NCI-H2171 (cell line): ENCODE results near the gene ZNF786.
"Not testable (repeated sequence)": the region's sequence is repeated elsewhere in the genome, so short reads cannot be mapped to it uniquely, and the experiment has no call there.

Experiments used
- DNase-seq: peaks from one replicate; lab custom pipeline; 2025; lab: John Stamatoyannopoulos, UW

ZNF786 gene

DNA sequence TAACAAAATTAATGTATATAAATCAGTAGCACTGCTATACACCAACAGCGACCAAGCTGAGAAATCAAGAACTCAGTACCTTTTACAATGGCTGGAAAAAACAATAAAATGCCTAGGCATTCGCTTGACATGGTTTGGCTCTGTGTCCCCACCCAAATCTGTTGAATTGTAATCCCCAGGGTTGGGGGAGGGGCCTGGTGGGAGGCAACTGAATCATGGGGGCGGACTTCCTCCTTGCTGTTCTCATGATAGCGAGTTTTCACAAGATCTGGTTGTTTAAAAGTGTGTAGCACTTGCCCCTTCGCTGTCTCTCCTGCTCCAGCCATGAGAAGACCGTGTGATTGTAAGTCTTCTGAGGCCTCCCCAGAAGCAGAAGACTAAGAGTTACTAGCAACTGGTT lies 8.6 kb downstream of the ZNF786 start:
- DNase-seq: no peak

DNA sequence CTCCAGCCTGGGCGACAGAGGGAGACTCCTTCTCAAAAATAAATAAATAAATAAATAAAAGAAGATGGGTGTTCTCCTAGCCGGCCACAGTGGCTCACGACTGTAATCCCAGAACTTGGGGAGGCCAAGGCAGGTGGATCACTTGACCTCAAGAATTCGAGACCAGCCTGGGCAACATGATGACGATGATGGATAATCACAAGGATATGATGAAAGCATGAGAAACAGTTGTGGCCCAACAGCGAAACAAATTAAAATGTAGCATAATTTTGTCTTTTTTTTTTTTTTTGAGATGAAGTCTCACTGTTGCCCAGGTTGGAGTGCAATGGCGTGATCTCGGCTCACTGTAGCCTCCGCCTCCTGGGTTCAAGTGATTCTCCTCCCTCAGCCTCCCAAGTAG lies 12.9 kb downstream of the ZNF786 start:
- no peak for DNase-seq

DNA sequence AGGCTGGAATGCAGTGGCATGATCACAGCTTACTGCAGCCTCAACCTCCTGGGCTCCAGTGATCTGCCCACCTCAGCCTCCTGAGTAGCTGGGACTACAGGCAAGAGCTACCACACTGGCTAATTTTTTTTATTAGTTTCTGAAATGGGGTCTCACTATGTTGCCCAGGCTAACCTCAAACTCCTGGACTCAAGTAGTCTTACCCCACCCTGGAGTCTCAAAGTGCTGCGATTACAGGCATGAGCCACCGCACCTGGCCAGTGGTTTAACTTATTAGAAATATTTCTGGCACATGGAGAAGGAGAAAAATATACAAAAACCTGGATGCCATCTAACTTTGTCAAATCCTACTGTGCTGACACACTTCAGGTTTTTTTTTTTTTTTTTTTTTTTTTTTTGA lies 15.2 kb downstream of the ZNF786 start:
- no peak for DNase-seq

DNA sequence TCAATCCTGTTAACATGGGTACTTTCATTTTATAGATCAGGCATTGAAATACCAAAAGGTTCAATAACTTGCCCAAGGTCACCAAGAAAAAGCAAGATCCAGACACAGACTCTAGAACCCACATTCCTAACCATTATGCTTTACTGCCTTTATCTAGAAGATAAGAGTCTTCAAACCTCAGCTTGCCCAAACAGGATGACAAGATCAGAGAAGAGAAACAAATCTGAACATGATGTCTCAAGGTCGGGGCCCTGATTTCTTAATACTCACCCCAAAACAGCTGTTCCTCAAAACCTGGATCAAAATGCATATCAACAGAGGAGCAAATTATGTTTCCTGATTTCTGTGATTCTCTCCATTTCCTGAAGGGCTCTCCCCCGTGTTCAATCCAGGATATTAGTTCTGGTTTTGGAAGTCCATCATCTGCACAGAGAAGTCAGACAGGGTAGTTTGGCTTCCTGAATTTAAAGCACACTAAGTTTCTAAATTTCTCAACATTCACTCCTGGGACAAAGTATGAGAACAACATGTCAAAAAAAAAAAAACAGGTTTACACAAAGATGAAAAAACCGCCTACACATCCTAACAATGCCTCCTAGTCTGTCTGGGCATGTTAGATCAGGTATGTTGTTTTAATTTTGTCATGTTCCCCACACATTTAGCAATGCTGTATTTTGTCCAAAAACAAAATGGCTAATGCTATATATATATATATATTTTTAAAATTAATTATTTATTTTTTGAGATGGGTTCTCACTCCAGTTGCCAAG lies 16.2 kb downstream of the ZNF786 start:
- no peak for DNase-seq

DNA sequence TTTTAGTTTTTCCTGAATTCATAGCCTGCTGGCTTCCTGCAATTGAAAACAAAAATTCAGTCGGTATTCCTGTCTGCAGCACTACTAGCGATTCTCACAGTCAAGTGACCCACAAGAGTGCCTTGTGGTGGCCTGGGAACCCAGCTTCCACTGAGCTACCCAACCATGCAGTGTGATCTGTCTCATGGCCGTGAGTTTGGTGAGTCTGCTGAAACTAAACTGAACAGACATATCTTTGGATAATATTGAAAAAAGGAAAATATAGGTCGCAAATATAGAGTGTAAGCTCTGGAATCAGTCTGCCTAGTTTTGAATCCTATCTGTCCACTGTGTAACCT lies 18.1 kb downstream of the ZNF786 start:
- no peak for DNase-seq

DNA sequence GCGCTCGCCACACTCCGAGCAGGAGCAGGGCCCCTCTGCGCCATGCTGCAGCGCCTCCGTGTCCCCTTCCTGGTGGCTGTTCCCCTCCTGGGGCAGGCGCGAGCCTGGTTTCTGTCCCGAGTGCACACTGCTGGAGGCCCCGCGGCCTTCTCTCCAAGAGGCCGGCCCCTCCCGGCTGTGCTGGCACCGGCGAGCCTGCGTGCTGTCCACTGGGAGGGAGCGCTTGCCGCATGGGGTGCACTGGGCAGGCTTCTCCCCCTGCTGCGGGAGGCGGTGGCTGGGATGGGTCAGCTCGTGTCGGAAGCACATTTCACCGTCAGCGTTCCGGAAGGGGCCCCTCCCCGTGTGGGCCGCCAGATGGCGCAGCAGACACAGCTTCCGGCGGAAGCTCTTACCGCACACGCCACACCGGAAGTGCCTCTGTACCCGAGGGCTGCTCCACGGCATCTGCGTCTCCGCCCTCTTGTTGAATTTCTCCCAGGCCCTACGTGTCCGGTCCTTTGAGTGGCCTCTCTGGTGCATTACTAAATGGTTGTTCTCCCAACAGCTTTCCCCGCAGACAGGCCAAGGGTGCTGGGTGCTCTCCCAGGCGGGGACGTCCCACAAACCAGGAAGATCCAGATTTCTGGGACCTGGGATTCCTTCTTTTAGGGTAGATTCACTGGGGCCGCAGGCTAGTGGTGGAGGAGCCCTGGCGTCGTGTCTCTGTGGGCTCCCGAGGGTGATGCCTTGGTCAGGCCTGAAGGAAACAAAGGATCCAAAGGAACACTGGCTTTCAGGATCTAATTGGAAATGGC lies 18.7 kb downstream of the ZNF786 start:
- DNase-seq: no peak

DNA sequence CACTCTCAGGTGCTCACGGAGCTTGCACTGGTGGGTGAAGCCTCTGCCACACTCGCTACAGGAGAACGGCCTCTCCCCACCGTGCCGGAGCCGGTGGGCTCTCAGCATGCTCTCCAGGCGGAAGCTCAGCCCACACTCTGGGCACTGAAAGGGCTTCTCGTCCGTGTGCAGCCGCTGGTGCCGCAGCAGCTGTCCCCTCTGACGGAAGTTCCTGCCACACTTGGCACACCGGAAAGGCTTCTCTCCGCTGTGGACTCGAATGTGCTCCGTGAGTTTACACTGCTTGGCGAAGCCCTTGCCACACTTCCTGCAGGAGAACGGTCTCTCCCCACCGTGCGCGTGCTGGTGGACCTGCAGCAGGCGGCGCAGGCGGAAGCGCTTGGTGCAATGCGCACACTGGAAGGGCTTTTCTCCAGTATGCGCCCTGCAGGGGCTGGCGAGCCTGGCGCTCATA lies 19.3 kb downstream of the ZNF786 start:
- DNase-seq: no peak

DNA sequence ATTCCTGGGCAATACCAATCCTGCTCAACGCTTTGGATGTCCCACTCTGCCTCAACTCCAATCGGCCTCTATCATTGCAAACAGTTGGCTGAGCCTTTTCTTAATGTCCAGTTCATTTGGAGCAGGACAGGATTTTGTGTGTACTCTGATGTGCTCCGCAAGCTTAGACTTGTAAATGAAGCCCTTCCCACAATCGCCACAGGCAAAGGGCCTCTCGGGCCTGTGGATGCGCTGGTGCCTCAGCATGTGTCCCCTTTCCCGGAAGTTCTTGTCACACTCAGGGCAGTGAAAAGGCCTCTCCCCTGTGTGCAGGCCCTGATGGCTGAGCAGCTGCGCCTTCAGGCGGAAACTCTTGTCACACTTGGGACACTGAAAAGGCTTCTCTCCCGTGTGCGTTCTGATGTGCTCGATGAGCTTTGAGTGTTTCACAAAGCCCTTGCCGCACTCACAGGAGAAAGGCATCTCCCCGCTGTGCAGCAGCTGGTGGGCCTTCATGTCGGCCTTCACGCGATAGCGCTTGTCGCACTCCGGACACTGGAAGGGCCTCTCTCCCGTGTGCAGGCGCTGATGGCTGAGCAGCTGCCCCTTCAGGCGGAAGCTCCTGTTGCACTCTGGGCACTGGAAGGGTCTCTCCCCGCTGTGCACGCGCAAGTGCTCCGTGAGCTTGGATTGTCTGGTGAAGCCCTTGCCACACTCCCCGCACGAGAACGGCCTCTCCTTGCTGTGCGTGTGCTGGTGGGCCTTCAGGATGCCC lies 20.0 kb downstream of the ZNF786 start:
- no peak for DNase-seq

DNA sequence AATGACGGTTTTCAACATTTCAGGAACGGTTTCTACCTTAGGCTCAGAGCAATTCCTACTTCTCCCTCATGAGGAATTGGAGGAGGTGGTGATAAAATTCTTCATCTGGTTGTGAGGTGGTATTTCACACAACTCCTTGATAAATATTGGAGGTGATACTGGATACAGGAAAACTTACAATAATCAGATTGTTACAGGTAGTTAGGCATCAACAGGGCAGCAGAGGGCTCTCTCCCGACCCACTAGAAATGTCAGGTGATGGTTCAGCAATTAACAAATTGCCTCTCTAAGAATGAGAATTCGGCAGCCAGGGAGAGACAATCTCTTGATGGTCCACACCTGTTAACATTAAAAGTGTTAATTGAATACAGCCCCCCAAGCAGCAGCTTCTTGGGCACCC lies 22.6 kb downstream of the ZNF786 start:
- DNase-seq: no peak

DNA sequence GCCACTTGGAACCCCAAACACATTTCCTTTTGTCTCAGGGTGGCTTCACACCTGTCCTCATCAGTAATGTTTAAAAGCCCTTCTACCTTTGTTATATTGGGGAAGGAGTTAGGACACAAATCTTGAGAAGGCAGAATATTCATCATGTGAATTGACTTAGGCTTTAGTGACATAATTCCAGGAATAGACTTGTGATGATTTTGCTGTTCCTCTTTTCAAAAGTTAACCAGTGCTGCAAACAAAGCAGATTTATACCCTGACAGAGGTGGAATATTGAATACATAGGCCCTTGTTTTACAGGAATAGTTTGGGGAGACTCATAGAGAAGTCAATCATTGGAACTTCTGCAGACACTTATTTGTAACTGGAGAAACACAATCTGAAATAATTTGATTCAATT lies 27.0 kb downstream of the ZNF786 start:
- no peak for DNase-seq

DNA sequence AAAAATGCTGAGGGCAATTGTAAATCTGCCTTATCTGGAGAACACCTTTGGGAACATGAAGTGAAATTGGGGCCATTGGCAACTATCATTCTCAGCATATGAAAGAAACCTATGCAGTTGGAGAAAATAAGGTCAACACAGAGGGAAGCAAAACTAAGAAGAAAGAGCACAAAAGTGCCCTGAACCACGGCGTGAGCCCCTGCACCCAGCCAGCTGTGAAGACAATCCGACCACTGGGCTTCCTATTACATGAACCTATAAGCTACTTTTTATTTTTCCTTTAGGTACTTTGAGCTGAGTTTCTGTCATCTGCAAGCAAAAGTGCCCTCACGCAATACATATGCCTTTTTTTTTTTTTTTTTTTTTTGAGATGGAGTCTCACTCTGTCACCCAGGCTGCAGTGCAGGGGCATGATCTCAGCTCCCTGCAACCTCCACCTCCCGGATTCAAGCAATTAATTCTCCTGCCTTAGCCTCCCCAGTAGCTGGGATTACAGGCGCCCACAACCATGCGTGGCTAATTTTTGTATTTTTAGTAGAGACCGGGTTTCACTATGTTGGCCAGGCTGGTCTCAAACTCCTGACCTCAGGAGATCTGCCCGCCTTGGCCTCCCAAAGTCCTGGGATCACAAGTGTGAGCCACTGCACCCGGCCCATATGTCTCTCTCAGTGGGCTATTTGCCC lies 28.2 kb downstream of the ZNF786 start:
- not testable (repeated sequence) for DNase-seq

DNA sequence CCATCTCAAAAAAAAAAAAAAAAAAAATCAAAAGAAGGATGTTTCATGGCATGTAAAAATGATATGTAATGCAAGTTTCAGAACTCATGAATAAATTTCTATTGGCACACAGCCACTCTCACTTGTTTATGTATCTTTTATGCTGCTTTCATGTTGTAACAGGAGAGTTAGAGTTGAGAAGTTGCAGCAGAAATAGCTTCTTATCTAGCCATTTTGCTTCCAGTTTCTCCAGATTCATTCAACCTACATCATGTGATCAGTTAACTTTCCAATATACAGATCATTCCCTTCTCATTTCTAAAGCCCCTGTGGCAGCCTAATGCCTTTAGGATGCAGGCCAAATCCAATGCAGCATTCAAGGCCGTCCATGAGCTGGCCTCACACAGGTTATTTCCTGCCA lies 30.4 kb downstream of the ZNF786 start:
- DNase-seq: no peak

DNA sequence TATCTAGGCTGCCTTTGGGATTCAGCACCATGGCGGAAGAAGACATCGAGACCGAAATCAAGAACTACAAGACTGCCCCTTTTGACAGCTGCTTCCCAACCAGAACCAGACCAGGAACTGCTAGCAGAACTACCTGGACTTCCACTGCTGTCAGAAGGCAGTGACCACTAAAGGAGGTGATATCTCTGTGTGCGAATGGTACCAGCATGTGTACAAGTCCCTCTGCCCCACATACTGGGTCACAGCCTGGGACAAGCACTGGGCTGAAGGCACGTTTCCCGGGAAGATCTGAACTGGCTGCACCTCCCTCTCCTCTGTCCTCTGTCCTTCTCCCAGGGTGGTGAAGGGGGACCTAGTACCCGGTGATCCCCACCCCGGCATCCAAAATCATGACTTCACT lies 36.6 kb downstream of the ZNF786 start:
- no peak for DNase-seq

DNA sequence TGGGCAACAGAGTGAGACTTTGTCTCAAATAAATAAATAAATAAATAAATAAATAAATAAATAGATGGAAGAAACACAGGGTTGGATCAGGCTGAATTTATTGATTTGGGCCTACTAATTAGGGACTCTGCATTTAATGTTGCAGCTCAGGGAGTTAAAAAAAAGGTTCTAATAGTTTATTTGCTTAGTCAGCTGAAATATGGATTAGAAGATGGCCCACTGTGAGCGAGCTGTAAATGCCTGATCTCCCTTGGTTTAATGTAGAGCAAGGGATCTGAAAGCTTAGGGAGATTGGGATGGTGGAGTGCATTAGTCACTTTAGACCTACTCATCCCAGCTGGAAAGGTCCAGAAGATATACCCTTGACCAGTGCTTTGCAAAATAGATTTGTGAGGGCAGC lies 37.1 kb downstream of the ZNF786 start:
- no peak for DNase-seq

DNA sequence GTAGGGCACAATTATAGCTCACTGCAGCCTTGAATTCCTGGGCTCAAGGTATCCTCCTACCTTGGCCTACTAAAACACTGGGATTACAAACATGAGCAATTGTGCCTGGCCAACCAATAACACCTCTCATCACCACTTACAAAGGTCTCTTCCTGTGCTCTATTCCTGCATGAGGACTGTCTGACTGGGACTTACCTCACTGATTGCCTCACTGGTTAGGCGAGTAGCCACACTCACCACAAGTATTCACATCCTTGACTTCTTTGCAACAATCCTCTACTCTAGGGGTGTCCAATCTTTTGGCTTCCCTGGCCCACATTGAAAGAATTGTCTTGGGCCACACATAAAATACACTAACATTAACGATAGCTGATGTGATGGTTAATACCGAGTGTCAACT lies 39.6 kb downstream of the ZNF786 start:
- no peak for DNase-seq

DNA sequence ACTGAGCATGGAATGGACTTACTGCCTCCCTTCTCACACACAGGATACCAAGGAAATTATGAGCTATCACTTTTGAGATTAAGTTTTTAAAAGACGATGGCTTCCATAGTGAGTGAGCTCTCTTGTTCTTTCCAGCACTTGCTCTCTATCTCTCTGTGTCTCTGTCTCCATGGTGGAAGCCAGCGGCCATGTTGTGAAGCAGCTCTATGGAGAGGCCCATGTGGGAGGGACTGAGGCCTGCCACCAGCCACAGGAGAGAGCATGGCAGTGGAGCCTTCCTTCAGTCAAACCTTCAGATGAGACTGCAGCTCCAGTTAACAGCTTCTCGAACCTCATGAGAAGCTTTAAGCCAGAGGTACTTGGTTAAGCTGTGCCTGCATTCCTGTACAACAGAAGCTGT lies 41.7 kb downstream of the ZNF786 start:
- no peak for DNase-seq

DNA sequence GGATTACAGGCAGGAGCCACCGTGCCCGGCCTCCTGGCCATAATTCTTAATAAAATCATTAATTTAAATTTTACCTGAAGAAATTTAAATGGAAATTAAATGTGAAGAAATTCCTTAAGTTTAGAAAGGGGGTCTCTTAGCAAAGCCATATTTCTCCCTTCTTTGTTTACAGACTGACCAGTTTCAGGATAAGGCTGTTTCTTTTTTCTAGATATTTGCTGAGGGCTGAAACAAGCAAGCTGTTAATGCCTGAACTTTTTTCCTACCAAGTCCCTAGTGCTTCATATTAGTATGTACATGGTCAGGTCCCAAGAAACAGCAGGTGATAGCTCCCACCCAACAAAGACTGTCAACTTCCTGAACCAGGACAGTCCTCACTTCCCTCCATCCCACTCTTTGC lies 44.1 kb downstream of the ZNF786 start:
- DNase-seq: no peak

DNA sequence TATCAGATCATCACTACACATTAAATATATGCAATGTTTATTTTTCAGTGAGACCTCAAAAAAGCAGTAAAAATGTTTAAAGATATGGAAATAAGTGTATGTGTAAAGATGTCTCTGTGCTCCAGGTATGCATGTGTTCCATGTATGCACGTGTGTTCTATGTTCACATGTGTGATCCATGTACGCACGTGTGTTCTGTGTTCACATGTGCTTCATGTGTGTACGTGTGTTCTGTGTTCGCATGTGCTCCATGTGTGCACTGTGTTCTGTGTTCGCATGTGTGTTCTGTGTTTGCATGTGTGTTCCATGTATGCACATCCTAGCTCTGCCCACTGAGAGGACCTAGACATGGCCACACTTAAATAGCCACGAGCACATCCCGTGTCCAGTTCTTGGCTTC lies 46.6 kb downstream of the ZNF786 start:
- no peak for DNase-seq

DNA sequence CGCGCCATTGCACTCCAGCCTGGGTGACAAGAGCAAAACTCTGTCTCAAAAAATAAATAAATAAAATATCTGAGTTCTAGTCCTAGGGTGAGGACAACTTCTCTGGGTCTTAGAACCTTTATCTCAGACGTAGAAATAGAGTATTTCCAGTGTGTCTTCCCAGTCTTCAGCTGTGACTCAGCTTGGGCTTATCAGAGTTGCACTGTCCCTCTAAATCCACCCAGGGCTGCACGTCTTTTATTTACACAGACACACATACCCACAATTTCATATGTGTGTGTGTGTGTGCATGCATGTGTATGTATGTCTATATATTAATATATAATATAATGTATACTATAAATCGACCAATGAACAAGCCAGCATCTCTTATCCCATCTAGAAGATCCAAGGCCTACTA lies 49.2 kb downstream of the ZNF786 start:
- no peak for DNase-seq

DNA sequence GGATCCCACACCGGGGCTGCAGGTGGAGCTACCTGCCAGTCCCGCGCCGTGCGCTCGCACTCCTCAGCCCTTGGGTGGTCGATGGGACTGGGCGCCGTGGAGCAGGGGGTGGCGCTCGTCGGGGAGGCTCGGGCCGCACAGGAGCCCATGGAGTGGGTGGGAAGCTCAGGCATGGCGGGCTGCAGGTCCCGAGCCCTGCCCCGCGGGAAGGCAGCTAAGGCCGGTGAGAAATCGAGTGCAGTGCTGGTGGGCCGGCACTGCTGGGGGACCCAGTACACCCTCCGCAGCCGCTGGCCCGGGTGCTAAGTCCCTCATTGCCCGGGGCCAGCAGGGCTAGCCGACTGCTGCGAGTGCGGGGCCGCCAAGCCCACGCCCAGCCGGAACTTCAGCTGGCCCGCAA lies 51.9 kb downstream of the ZNF786 start:
- not testable (repeated sequence) for DNase-seq

DNA sequence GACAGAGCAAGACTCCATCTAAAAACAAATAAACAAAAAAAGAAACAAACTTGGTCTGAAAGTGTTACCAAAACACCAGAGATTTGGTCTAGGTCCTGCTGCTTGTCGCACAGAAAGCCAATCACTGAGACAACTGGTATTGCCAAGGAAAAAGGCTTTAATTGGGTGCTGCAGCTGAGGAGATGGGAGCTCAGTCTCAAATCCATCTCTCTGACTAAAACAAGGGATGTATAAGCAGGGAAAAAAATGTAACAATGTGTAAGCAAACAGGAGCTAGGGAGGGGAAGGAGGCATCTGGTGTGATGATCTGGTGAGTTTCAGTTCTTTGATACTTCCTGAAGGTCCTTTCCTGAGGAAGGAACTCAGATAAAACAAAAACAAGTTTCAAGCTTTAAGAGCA lies 53.8 kb downstream of the ZNF786 start:
- no peak for DNase-seq

DNA sequence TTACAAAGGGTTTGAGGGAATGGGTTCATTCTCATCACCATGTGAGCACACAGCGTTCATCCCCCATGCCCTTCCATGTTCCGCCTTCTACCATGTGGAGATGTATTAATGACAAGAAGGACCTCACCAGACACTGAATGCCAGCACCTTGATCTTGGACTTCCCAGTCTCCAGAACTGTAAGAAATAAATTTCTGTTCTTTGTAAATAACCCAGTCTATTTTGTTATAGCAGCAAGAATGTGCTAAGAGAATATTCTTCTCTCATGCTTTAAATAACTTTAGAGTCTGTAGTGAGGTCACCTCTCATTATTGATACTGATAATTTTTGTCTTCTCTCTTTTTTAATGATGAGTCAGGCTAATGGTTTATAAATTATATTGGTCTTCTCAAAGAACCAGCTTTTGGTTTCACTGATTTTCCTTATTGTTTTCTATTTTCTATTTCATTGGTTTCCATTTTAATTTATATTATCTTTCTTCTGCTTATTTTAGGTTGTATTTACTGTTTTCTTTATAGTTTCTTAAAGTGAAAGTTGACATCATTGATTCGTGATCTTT lies 59.1 kb downstream of the ZNF786 start:
- no peak for DNase-seq
